ENCODE data around the gene ADK. TPM values are rescaled to one million over a fixed set of nuclear protein-coding genes. Genes with fewer than 3 reads are reported as not detected.

ADK gene
- total and polyA plus RNA-seq, 2 of the 13 experiments (the other 11 are each of a cell fraction or from before 2014, with no cell fraction given), result 48.6 to 79.1 TPM

GRCh38 chr10:74381291-74381853 is 230.4 kb downstream of the ADK start (continued):
- TF ChIP-seq LRRFIP1 (CRISPR knock-in tag; conservative IDR thresholded peaks at IDR 0.05) (no peak), ZNF138 (CRISPR knock-in tag; IDR thresholded peaks at IDR 0.05; ENCODE audit: low read depth) (no peak), MTA1 (CRISPR knock-in tag; IDR thresholded peaks at IDR 0.05; ENCODE audit: borderline replicate concordance) (no peak), ELF3 (CRISPR knock-in tag; IDR thresholded peaks at IDR 0.05) (no peak), DNMT3B (CRISPR knock-in tag; conservative IDR thresholded peaks at IDR 0.05) (no peak), TOE1 (CRISPR knock-in tag; IDR thresholded peaks at IDR 0.05) (no peak), HNF4A (CRISPR knock-in tag; IDR thresholded peaks at IDR 0.05) (no peak), ZNF432 (CRISPR knock-in tag; IDR thresholded peaks at IDR 0.05; ENCODE audit: borderline replicate concordance) (no peak), ZHX1 (CRISPR knock-in tag; IDR thresholded peaks at IDR 0.05; ENCODE audit: low read depth) (no peak), MED1 (CRISPR knock-in tag; IDR thresholded peaks at IDR 0.05) (no peak), ZNF720 (CRISPR knock-in tag; IDR thresholded peaks at IDR 0.05) (no peak), ZSCAN31 (CRISPR knock-in tag; IDR thresholded peaks at IDR 0.05; ENCODE audit: low read depth) (no peak)
